Measurements from ENCODE around the gene TMEM9.
A peak's percentile ranks its signal among the peaks of the same experiment; 100 is the strongest.

TMEM9 gene

DNA sequence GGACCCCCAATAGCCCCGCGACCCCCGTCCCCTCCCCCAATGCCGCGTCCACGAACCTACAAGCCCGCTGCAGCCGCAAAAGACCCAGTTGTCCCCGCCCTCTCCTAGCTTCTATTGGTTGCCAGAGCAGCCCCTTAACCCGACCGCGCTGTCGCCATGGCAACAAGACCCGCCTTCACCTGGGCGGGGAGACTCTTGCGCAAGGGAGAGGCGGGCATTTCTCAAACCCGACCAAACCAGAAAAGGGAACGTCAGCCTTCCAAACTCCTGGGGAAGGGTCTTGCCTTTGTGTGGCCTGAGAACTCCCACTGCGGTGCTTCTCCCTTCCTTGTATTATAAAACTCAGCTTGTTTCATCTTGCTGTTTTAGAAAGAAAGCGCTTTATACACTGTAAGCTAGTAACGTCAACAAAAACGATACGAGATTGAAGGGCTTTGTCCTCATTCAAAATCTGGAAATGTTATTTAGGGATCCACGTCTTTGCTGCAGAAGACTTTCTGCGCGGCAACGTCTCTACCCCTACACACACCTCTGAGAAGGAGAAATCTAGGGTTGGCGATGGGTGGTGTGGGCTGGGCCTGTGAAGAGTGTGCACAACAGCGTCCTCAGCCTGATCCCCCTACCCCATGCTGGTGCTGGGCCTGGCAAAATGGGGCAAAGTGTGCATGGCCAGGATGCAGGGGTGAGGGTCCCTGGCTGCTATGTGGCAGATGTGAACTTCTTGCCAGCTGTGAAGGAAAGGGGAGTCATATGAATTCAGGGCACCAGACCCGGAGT is at the start of gene TMEM9:
Gene TMEM9 (minus strand): TSS at position 86 of the 777 bp plus-strand sequence. CDS start 551 bp downstream, outside the sequence.
- in situ Hi-C loops (cut with HindIII; ENCODE audit: low pct_unique_long_range_greater_than_20kb, low sequenced_read_pairs): no loop called here
- TF ChIP-seq JUND (IDR thresholded peaks at IDR 0.05; ENCODE audit: low read depth): no peak
- peak; percentile 97 to 98 for DNase-seq (ENCODE audit: low read depth in 1 of 2, low spot score in 1 of 2)

DNA sequence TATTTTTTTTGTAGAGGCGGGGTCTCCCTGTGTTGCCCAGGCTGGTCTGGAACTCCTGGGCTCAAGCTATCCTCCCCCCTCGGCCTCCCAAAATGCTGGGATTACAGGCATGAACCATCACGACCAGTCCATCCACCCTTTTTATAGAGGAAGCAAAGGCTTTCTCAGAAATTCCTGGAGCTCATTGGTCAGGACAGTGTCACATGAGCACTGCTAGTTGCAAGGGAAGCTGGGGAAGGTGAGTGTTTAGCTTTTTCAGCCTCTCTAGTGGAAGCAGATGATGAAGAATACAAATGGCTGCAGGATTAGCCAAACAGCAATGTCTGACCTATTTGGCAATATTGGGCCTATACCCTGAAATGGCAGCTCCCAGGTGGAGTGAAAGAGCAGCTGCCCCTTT is 44.3 kb upstream of the TMEM9 start:
- DNase-seq (ENCODE audit: low read depth in 1 of 2, low spot score in 1 of 2): no peak
- TF ChIP-seq JUND (IDR thresholded peaks at IDR 0.05; ENCODE audit: low read depth): no peak
- in situ Hi-C loops (cut with HindIII; ENCODE audit: low pct_unique_long_range_greater_than_20kb, low sequenced_read_pairs): no loop called here

- no peak for TF ChIP-seq JUND (IDR thresholded peaks at IDR 0.05; ENCODE audit: low read depth)
- DNase-seq (ENCODE audit: low read depth in 1 of 2, low spot score in 1 of 2): no peak
- in situ Hi-C loops (cut with HindIII; ENCODE audit: low pct_unique_long_range_greater_than_20kb, low sequenced_read_pairs): no loop called here
Measured at GRCh38 chr1:201194046-201194445, 39.8 kb upstream of the TMEM9 start.

DNA sequence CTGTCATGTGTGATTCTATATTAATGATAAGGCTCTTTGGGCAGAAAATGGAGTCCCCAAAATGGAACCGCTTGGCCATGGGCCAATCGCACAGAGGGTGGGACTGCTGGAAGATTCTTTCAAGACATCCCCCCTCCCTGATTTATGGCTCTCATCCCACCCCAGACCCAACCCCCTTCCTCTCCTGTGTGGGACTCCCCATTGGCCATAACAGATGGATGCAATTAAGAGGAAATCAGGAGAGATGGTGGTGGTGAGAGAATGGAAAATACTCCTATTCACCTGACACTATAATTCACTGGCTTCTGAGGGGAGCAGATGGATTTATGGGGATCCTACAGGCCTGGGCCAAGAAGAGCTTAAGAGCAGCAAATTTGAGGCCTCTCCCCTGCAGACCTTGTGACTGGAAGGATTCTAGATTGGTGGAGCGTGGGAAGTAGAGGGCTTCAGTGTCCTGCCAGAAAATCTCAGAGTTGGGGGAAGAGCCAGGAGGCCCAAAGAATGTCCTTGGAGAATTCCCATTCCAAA is 38.1 kb upstream of the TMEM9 start:
- in situ Hi-C loops (cut with HindIII; ENCODE audit: low pct_unique_long_range_greater_than_20kb, low sequenced_read_pairs): no loop called here
- TF ChIP-seq JUND (IDR thresholded peaks at IDR 0.05; ENCODE audit: low read depth): no peak
- no peak for DNase-seq (ENCODE audit: low read depth in 1 of 2, low spot score in 1 of 2)

DNA sequence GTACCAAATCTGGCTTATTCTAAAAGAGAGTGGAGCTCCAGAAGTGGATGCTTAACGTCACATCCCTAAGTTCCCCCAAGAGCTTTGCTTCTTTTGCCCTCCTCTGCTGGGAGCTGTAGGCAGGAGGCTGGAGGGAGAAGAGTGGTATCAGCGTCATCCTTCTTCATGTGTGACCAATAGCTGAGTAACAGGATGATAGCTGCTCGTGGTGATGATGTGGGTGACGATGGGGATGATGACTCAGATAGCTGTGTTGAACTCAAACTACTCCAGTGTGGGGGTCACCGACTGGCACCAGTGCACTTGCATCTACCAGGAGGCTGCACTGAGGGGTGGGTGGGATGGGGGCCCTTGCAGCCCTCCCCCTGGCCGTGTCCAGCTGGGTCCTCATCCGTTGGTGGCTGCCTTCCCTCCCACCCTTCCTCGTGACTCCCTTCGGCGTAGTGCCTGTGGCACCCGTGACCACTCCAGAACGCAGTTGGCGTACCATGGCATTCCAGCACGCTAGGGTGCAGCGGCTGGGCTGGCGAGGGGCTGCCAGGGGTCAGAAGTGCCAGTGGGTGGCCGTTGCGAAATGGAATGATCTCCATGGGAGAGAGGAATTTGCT is 37.5 kb upstream of the TMEM9 start:
- no peak for DNase-seq (ENCODE audit: low read depth in 1 of 2, low spot score in 1 of 2)
- in situ Hi-C loops (cut with HindIII; ENCODE audit: low pct_unique_long_range_greater_than_20kb, low sequenced_read_pairs): no loop called here
- TF ChIP-seq JUND (IDR thresholded peaks at IDR 0.05; ENCODE audit: low read depth): no peak

DNA sequence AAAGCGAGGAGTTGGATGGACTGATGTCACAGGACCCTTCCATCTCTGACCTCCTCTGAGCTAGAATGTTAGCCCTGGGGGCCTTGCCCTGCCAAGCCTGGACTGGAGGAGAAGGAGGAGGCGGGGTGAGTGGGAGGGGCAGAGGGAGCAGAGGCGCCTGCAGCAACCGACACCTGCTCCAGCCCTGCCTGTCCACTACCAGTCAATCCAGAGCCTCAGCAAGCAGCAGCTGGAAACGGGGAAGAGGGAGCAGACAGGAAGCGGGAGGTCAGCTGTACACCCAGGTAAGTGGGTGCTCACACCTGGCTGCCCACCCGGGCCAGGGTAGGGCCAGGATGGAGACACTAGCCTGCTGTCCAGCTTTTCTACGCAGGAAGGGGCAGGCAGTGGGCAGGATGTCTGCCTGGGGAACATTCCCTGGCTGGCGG is 36.4 kb upstream of the TMEM9 start, which contains the start of gene IGFN1:
Gene IGFN1 (plus strand): TSS at position 201 of the 428 bp plus-strand sequence. CDS start 2,470 bp downstream, outside the sequence.
- in situ Hi-C loops (cut with HindIII; ENCODE audit: low pct_unique_long_range_greater_than_20kb, low sequenced_read_pairs): no loop called here
- TF ChIP-seq JUND (IDR thresholded peaks at IDR 0.05; ENCODE audit: low read depth): no peak
- DNase-seq (ENCODE audit: low read depth in 1 of 2, low spot score in 1 of 2): peak; percentile 53 to 55

DNA sequence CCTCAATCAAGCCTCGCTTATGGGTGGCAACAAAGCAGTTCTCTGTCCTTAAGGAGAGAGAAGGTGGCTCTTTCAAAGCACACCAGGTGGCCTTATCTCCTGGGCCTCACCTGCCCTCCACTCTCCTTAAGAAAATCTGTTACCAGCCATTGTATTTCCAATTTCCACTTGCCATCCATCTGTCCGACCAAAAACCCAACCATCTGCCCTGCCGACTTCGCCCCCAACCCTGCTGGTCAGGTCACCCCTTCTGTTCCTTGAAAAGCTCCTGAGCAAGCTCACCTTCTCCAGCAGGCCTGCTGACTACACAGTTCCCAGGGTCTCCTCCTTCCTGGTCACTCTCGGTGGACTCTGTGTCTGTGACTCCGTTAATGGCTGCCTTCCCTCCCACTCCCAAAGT is 35.7 kb upstream of the TMEM9 start:
- in situ Hi-C loops (cut with HindIII; ENCODE audit: low pct_unique_long_range_greater_than_20kb, low sequenced_read_pairs): no loop called here
- no peak for DNase-seq (ENCODE audit: low read depth in 1 of 2, low spot score in 1 of 2)
- TF ChIP-seq JUND (IDR thresholded peaks at IDR 0.05; ENCODE audit: low read depth): no peak

GRCh38 chr1:201189085-201189484 is 34.8 kb upstream of the TMEM9 start:
- no peak for TF ChIP-seq JUND (IDR thresholded peaks at IDR 0.05; ENCODE audit: low read depth)
- in situ Hi-C loops (cut with HindIII; ENCODE audit: low pct_unique_long_range_greater_than_20kb, low sequenced_read_pairs): no loop called here
- no peak for DNase-seq (ENCODE audit: low read depth in 1 of 2, low spot score in 1 of 2)

DNA sequence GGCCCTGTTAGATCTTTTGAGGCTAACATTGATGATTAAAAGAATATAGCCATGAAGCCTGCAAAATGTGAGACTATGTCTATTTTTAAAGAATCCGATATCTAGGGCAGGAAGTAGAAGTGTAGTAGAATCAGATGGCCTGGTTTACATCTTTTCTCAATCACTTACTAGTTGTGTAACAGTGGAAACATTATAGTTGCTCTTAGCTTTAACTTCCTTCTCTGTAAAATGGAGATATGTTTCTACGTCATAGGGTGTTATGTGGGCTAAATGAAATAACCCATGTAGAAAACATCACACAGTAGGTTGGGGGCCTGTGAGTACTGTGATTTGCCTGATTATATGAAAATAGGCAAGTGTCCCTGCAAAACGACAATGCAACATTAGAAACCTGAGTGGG is 31.9 kb upstream of the TMEM9 start:
- in situ Hi-C loops (cut with HindIII; ENCODE audit: low pct_unique_long_range_greater_than_20kb, low sequenced_read_pairs): no loop called here
- TF ChIP-seq JUND (IDR thresholded peaks at IDR 0.05; ENCODE audit: low read depth): no peak
- DNase-seq (ENCODE audit: low read depth in 1 of 2, low spot score in 1 of 2): no peak

- TF ChIP-seq JUND (IDR thresholded peaks at IDR 0.05; ENCODE audit: low read depth): no peak
- DNase-seq (ENCODE audit: low read depth in 1 of 2, low spot score in 1 of 2): no peak
- in situ Hi-C loops (cut with HindIII; ENCODE audit: low pct_unique_long_range_greater_than_20kb, low sequenced_read_pairs): no loop called here
Measured at GRCh38 chr1:201185527-201186128, 31.4 kb upstream of the TMEM9 start.

- no peak for TF ChIP-seq JUND (IDR thresholded peaks at IDR 0.05; ENCODE audit: low read depth)
- in situ Hi-C loops (cut with HindIII; ENCODE audit: low pct_unique_long_range_greater_than_20kb, low sequenced_read_pairs): no loop called here
- no peak for DNase-seq (ENCODE audit: low read depth in 1 of 2, low spot score in 1 of 2)
Measured at GRCh38 chr1:201185123-201185453, 30.8 kb upstream of the TMEM9 start.

DNA sequence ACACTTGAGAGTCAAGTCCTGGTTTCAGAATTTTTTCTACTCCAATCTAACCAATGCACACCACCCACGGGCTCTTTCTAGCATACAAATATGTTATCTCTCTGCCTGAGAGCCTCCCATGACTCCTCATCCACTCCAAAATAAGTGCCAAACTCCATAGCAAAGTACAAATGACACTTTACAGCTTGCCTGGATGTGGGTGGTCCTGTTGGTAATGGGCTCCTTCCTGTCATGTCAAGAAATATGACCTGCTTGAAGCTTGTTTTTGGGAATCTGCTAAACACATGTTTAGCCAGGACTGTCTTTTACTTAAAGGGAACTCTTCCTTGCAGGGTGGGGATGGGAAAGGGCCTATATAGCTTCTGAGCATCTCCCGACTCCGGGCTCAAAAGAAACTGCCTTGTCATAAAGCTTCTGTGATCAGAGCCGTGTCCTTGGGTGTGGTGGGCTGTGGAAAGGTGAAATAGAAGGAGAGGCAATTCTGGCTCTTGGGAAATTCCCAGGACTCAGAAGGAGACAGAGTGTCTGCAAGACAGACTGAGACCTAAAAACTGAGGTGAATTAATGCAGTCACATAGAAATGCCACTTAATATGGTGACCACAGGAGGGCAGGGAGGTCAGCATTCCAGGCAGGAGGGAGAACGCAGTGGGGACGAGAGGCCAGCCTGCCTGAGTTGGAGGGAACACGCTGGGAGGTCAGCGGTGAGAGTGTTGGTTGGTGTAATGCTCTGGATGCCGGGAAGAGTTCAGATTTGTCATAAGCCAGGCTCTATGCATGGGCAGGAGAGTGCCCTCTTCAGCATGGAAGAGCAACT is 30.2 kb upstream of the TMEM9 start:
- TF ChIP-seq JUND (IDR thresholded peaks at IDR 0.05; ENCODE audit: low read depth): no peak
- DNase-seq (ENCODE audit: low read depth in 1 of 2, low spot score in 1 of 2): peak; percentile 84 to 88
- in situ Hi-C loops (cut with HindIII; ENCODE audit: low pct_unique_long_range_greater_than_20kb, low sequenced_read_pairs): no loop called here

All from T47D (cell line).